ENCODE data around the gene AIM2.
"Not testable (repeated sequence)": the region's sequence is repeated elsewhere in the genome, so short reads cannot be mapped to it uniquely, and the experiment has no call there.

AIM2 gene
- total RNA-seq: 9.4 to 22.1 reads per million in 2 donors

GRCh38 chr1:159076438-159077119 is at the start of gene AIM2:
AIM2 (minus strand) TSS chr1:159076766; CDS start chr1:159073499, 3,267 bp downstream.
- DNase-seq: no peak

- DNase-seq: no peak
These were observed 47.0 kb upstream of the AIM2 start for GRCh38 chr1:159123587-159123986.

GRCh38 chr1:159122005-159122621 is 45.5 kb upstream of the AIM2 start:
- no peak for DNase-seq

- no peak for DNase-seq
These were observed 45.0 kb upstream of the AIM2 start for GRCh38 chr1:159121526-159121925.

- DNase-seq: no peak
These were observed 43.8 kb upstream of the AIM2 start for GRCh38 chr1:159120317-159120716.

- no peak for DNase-seq
These were observed 37.2 kb upstream of the AIM2 start for GRCh38 chr1:159113596-159114433.

- DNase-seq: not testable (repeated sequence)
These were observed 26.5 kb upstream of the AIM2 start for GRCh38 chr1:159103021-159103420.

GRCh38 chr1:159100589-159100988 is 24.0 kb upstream of the AIM2 start:
- no peak for DNase-seq

- no peak for DNase-seq
These were observed 22.0 kb upstream of the AIM2 start for GRCh38 chr1:159098596-159098995.

GRCh38 chr1:159092036-159092760 is 15.6 kb upstream of the AIM2 start:
- DNase-seq: no peak

- DNase-seq: no peak
These were observed 15.1 kb upstream of the AIM2 start for GRCh38 chr1:159091607-159092031.

- DNase-seq: no peak
These were observed 14.6 kb upstream of the AIM2 start for GRCh38 chr1:159091180-159091560.

- DNase-seq: no peak
These were observed 14.0 kb upstream of the AIM2 start for GRCh38 chr1:159090286-159091179.

- no peak for DNase-seq
These were observed 12.7 kb upstream of the AIM2 start for GRCh38 chr1:159089184-159089791.

- DNase-seq: no peak
These were observed 12.1 kb upstream of the AIM2 start for GRCh38 chr1:159088546-159089183.

- no peak for DNase-seq
These were observed 11.5 kb upstream of the AIM2 start for GRCh38 chr1:159088050-159088449.

GRCh38 chr1:159084867-159085266 is 8.3 kb upstream of the AIM2 start:
- DNase-seq: no peak

- no peak for DNase-seq
These were observed 7.6 kb upstream of the AIM2 start for GRCh38 chr1:159084152-159084551.

GRCh38 chr1:159083013-159083412 is 6.4 kb upstream of the AIM2 start:
- no peak for DNase-seq

- no peak for DNase-seq
These were observed 5.1 kb upstream of the AIM2 start for GRCh38 chr1:159081626-159082025.

GRCh38 chr1:159079525-159079924 is 3.0 kb upstream of the AIM2 start:
- no peak for DNase-seq

Data from activated gamma-delta T cell (primary cell).